H1 (cell line): Measurements from ENCODE around the gene RABL3. TPM values are rescaled to one million over a fixed set of nuclear protein-coding genes. Genes with fewer than 3 reads are reported as not detected.
"Not testable (repeated sequence)": the region's sequence is repeated elsewhere in the genome, so short reads cannot be mapped to it uniquely, and the experiment has no call there.

Source experiments
- CTCF ChIA-PET: fragments of 300-600 bp; sonication (Branson Sonifier 250); formaldehyde crosslinking; loops from one replicate; lab custom pipeline; 2021; ENCODE audit not compliant: partially characterized antibody; lab: Charles Lee
- POLR2A ChIA-PET: fragments of 300-600 bp; sonication (Branson Sonifier 250); formaldehyde crosslinking; loops from one replicate; lab custom pipeline; 2021; ENCODE audit warnings: inconsistent platforms; ENCODE audit not compliant: partially characterized antibody; lab: Charles Lee
- DNase-seq, 2 experiments: peaks; one replicate each; pipeline versions ENCODE4 v3.0.0 to v3.0.0-alpha.2; 2010 to 2022; ENCODE audit warnings: low spot score in 2 of 2, low read depth in 1 of 2, mixed read lengths in 1 of 2
- FAIRE-seq: peaks from 2 replicates; lab custom pipeline; 2011; peaks lifted over from hg19 to GRCh38; lab: Jason Lieb, UNC
- H2AFZ ChIP-seq: 2 replicates; pipeline ENCODE4 v1.8.1; 2012; ENCODE audit warnings: low read length, inconsistent platforms
- H2AK5ac ChIP-seq: 2 replicates; pipeline ENCODE4 v1.6.1; 2013; ENCODE audit warnings: low read depth, low read length
- H2BK120ac ChIP-seq: replicated peaks from 2 replicates; pipeline ENCODE3; 2013; ENCODE audit warnings: low read depth, low read length, inconsistent platforms
- H2BK12ac ChIP-seq: 2 replicates; pipeline ENCODE4 v1.6.1; 2013; ENCODE audit warnings: low read depth, low read length
- H2BK15ac ChIP-seq: 2 replicates; pipeline ENCODE4 v1.6.1; 2013; ENCODE audit warnings: low read length
- H2BK20ac ChIP-seq: 2 replicates; pipeline ENCODE4 v1.6.1; 2013; ENCODE audit warnings: low read length
- H2BK5ac ChIP-seq: 2 replicates; pipeline ENCODE4 v1.6.1; 2013; ENCODE audit warnings: low read depth, low read length
- H3K14ac ChIP-seq: 2 replicates; pipeline ENCODE4 v1.6.1; 2013; ENCODE audit warnings: inconsistent platforms; ENCODE audit not compliant: insufficient read length
- H3K18ac ChIP-seq: 2 replicates; pipeline ENCODE4 v1.6.1; 2013; ENCODE audit warnings: low read length; ENCODE audit errors: extremely low read depth
- H3K23ac ChIP-seq: 2 replicates; pipeline ENCODE4 v1.6.1; 2013; ENCODE audit warnings: inconsistent platforms; ENCODE audit not compliant: insufficient read length
- H3K23me2 ChIP-seq: 2 replicates; pipeline ENCODE4 v1.6.1; 2013; ENCODE audit warnings: low read depth, low read length
- H3K27ac ChIP-seq: 2 replicates; pipeline ENCODE4 v1.6.1; 2011; ENCODE audit warnings: low read depth, low read length, inconsistent platforms
- H3K27me3 ChIP-seq, 4 experiments: replicated peaks in 1 of 4; 1 replicate in 1 of 4; 2 replicates in 3 of 4; pipeline versions ENCODE4 v1.6.1 to v1.8.1; 2011 to 2013; ENCODE audit warnings: low read length in 3 of 4, mild to moderate bottlenecking in 3 of 4, inconsistent platforms in 2 of 4, mixed read lengths in 2 of 4, moderate library complexity in 1 of 4; ENCODE audit not compliant: control insufficient read depth in 3 of 4, insufficient read depth in 3 of 4; ENCODE audit errors: extremely low read depth in 1 of 4
- H3K36me3 ChIP-seq, 4 experiments: 2 replicates each; pipeline versions ENCODE4 v1.6.1 to v1.8.1; 2011 to 2013; ENCODE audit warnings: mild to moderate bottlenecking in 4 of 4, low read length in 3 of 4, moderate library complexity in 2 of 4, control low read depth in 1 of 4, inconsistent platforms in 1 of 4; ENCODE audit not compliant: insufficient read depth in 4 of 4, control insufficient read depth in 2 of 4
- H3K4ac ChIP-seq: replicated peaks from 2 replicates; pipeline ENCODE3; 2013; ENCODE audit warnings: low read length, low read depth, mixed read lengths, inconsistent platforms; ENCODE audit not compliant: insufficient read length
- H3K4me1 ChIP-seq, 4 experiments: replicated peaks in 1 of 4; 1 replicate in 1 of 4; 2 replicates in 3 of 4; pipeline versions ENCODE4 v1.6.1 to v1.8.1; 2011 to 2013; ENCODE audit warnings: low read length in 3 of 4, inconsistent platforms in 2 of 4, mixed read lengths in 1 of 4; ENCODE audit not compliant: insufficient read depth in 4 of 4, control insufficient read depth in 3 of 4
- H3K4me2 ChIP-seq, 2 experiments: 2 replicates each; pipeline versions ENCODE4 v1.6.1 to v1.8.1; 2011 to 2013; ENCODE audit warnings: low read depth in 2 of 2, low read length in 2 of 2, control low read depth in 1 of 2, inconsistent platforms in 1 of 2, mild to moderate bottlenecking in 1 of 2; ENCODE audit not compliant: insufficient read depth in 1 of 2
- H3K4me3 ChIP-seq, 4 experiments: fragments of 200-600, 300-600 bp in 1 of 4; sonication (generic), shearing (Covaris generic), sonication (Bioruptor Twin) in 1 of 4; 2 replicates each; pipeline versions ENCODE4 v1.5.1 to v1.8.1; 2011 to 2016; ENCODE audit warnings: low read length in 4 of 4, low read depth in 3 of 4, control low read depth in 2 of 4, inconsistent platforms in 2 of 4, mild to moderate bottlenecking in 2 of 4, mixed read lengths in 1 of 4, moderate library complexity in 1 of 4; ENCODE audit not compliant: insufficient read depth in 2 of 4; ENCODE audit errors: extremely low read depth in 1 of 4
- H3K56ac ChIP-seq: replicated peaks from 2 replicates; pipeline ENCODE3; 2013; ENCODE audit warnings: low read depth, mild to moderate bottlenecking, mixed read lengths, low read length, inconsistent platforms; ENCODE audit not compliant: insufficient read length
- H3K79me1 ChIP-seq: 2 replicates; pipeline ENCODE4 v1.6.1; 2013; ENCODE audit warnings: low read depth, low read length, control low read depth
- H3K79me2 ChIP-seq, 2 experiments: 2 replicates each; pipeline versions ENCODE4 v1.6.1 to v1.8.1; 2012 to 2013; ENCODE audit warnings: low read length in 2 of 2, mild to moderate bottlenecking in 2 of 2, inconsistent platforms in 1 of 2; ENCODE audit not compliant: insufficient read depth in 2 of 2, control insufficient read depth in 1 of 2
- H3K9ac ChIP-seq, 4 experiments: replicated peaks in 1 of 4; 1 replicate in 1 of 4; 2 replicates in 3 of 4; pipeline versions ENCODE4 v1.6.1 to v1.8.1; 2011 to 2013; ENCODE audit warnings: low read depth in 3 of 4, low read length in 3 of 4, control low read depth in 2 of 4, mild to moderate bottlenecking in 2 of 4, moderate library complexity in 2 of 4, inconsistent platforms in 1 of 4; ENCODE audit errors: extremely low read depth in 1 of 4
- H3K9me3 ChIP-seq, 2 experiments: 2 replicates each; pipeline versions ENCODE4 v1.6.1 to v1.8.1; 2012 to 2013; ENCODE audit warnings: mild to moderate bottlenecking in 2 of 2, moderate library complexity in 2 of 2, control low read depth in 1 of 2, inconsistent platforms in 1 of 2, low read depth in 1 of 2, low read length in 1 of 2, mixed read lengths in 1 of 2; ENCODE audit not compliant: insufficient read depth in 2 of 2
- H4K20me1 ChIP-seq, 2 experiments: replicated peaks in 1 of 2; 2 replicates each; pipeline versions ENCODE3 to v1.8.1; 2011 to 2013; ENCODE audit warnings: inconsistent platforms in 2 of 2, low read length in 2 of 2, mild to moderate bottlenecking in 1 of 2; ENCODE audit not compliant: insufficient read depth in 2 of 2, control insufficient read depth in 1 of 2
- H4K5ac ChIP-seq: 2 replicates; pipeline ENCODE4 v1.6.1; 2013; ENCODE audit warnings: low read length, low read depth, mixed read lengths, inconsistent platforms; ENCODE audit not compliant: insufficient read length
- H4K8ac ChIP-seq: 2 replicates; pipeline ENCODE4 v1.8.0; 2013; ENCODE audit warnings: mild to moderate bottlenecking, moderate library complexity, low read length, inconsistent platforms; ENCODE audit not compliant: insufficient read depth; ENCODE audit errors: extremely low read depth
- H4K91ac ChIP-seq: replicated peaks from 2 replicates; pipeline ENCODE3; 2013; ENCODE audit warnings: low read length, mixed read lengths, inconsistent platforms; ENCODE audit not compliant: insufficient read length
- KDM1A ChIP-seq: fragments of 200-600, 300-600 bp; sonication (generic); IDR thresholded peaks from 2 replicates; pipeline ENCODE4 v1.7.1; 2016; ENCODE audit warnings: mild to moderate bottlenecking, low read length, borderline replicate concordance
- WGBS, 2 experiments: shearing (Covaris generic) in 1 of 2; methylation state at CpG; one replicate each; pipeline versions ENCODE4 v1.1.6 to v1.1.7; 2013 to 2015; ENCODE audit warnings: low lambda C conversion rate in 2 of 2, mixed read lengths in 2 of 2, inconsistent platforms in 1 of 2, low coverage in 1 of 2, missing lambda C conversion rate in 1 of 2; ENCODE audit not compliant: insufficient replicate concordance in 2 of 2, insufficient coverage in 1 of 2, insufficient read length in 1 of 2; ENCODE audit errors: extremely low coverage in 1 of 2, missing lambda C conversion rate in 1 of 2; 5-methylcytosine and 5-hydroxymethylcytosine counted together
- polyA plus RNA-seq, 7 experiments: library from polyadenylated mRNA; depleted of rRNA in 3 of 7; stranded (reverse) in 5 of 7; unstranded in 2 of 7; fragments of >200 nt in 5 of 7; fragments of 200-250 nt in 2 of 7; gene quantifications; 1 replicate in 5 of 7; 2 replicates in 1 of 7; 4 replicates in 1 of 7; pipeline versions ENCODE4 v1.2.1 to v1.2.3, GENCODE V29; 2011 to 2013; ENCODE audit warnings: missing spikeins in 2 of 7, mixed read lengths in 2 of 7
- total RNA-seq: library from RNA; stranded (reverse); fragmentation: NEBNext Ultra II Directional; extraction: Animal tissue kit (Norgen Biotek cat#: 25700); gene quantifications from 2 replicates; pipeline ENCODE4 v1.2.1, GENCODE V29; 2021

RABL3 gene
- total and polyA plus RNA-seq, 2 of the 8 experiments (the other 6 are each of a cell fraction or from before 2014, with no cell fraction given): 4.4 to 19.2 TPM

- FAIRE-seq, H3K4ac ChIP-seq, CTCF ChIA-PET, H4K5ac ChIP-seq, H3K27ac ChIP-seq, H3K56ac ChIP-seq, DNase-seq, H3K23ac ChIP-seq, H4K20me1 ChIP-seq, H3K18ac ChIP-seq, H2BK12ac ChIP-seq, H3K9me3 ChIP-seq, H2AK5ac ChIP-seq, H4K8ac ChIP-seq, H2BK5ac ChIP-seq, H3K79me1 ChIP-seq, H3K4me1 ChIP-seq, H3K4me3 ChIP-seq, H2BK120ac ChIP-seq, POLR2A ChIA-PET, H3K14ac ChIP-seq, H3K23me2 ChIP-seq, H3K4me2 ChIP-seq, H4K91ac ChIP-seq, H2BK20ac ChIP-seq, H3K27me3 ChIP-seq, H2BK15ac ChIP-seq, H3K9ac ChIP-seq, H2AFZ ChIP-seq: not testable (repeated sequence)
- Histone ChIP-seq H3K79me2 (peaks cover 0 to 82% of the 10 kb centered on the region in 2 experiments; a peak in 2 of 4 replicates), H3K36me3 (peaks cover 0 to 24% (median 4%) of the 10 kb centered on the region in 4 experiments; a peak in 4 of 8 replicates)
- 87% methylated on average over 4 of the region's 4 CpGs; no CpG with 5 or more reads in 1 of the 2 experiments for WGBS, 2 experiments
- TF ChIP-seq KDM1A: 0 out of 2 replicates have a peak, but pooled peaks have one; percentile 13
Measured at GRCh38 chr3:120758551-120758950, 16.2 kb upstream of the RABL3 start.
